Measurements from ENCODE around the gene PRR23E.

PRR23E gene, protein sequence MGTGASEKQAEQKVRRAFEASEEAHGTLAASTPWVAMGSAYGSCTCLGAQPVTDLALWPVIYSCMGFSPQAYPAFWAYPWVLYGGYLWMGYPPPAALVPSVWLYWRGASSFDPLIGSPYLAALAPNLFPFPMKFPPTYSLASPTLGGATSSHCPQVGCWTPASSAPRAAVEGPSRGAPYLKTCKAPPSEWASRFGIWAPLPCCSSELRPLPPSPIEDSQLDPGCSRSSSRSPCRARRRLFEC

DNA sequence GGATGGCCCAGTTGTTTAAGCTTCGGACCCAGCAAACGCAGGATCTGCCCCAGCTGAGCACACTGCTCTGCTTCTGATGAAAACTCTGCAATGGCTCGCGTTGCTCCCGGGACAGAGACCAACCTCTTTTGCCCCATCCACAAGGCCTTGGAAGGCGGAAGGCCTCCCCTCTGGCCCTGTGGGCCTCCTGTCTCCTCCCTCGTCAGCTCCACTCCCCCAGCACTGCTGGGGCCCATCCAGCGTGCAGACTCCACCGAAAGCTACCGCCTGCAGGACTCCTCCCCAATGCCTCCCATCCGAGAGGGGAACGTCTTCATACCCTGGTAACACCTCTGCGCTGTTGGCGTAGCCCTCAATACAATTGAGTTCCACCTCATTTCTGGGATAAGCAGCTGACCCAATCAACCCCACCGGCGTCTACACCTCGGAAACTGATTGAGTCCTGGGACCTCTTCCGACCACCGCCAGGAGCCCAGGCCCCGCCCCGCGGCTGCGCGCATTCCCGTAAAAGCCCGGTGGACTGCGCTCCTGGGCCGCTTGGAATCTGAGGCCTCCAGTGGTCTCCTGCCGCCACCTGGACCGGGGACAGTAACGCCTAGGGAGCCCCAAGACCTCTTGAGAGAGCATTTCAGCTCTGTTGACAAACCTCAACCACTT is at the start of gene PRR23E:
Gene PRR23E, plus strand, starts transcription at position 556 of the 657 bp plus-strand sequence. CDS start 3,555 bp downstream, outside the sequence.
- no peak for DNase-seq

DNA sequence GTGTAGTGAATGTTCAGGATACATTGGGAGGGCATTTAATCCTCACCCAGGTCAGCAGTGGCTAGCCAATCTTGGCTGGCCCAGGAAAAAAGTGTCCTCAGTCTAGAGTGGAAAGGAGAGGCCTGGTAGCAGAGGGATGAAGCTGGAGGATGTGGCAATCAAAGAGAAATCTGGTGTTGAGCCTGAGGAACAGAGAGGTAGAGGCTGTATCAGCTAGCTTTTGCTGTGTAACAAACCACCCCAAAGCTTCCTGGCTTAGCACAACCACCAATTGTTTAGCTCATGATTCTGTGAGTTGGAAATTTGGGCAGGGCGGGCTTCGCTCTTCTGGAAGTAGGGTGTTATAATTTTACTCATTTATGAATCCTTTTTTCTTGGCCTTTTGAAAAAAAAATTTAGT is 49.8 kb upstream of the PRR23E start:
- DNase-seq = no peak

DNA sequence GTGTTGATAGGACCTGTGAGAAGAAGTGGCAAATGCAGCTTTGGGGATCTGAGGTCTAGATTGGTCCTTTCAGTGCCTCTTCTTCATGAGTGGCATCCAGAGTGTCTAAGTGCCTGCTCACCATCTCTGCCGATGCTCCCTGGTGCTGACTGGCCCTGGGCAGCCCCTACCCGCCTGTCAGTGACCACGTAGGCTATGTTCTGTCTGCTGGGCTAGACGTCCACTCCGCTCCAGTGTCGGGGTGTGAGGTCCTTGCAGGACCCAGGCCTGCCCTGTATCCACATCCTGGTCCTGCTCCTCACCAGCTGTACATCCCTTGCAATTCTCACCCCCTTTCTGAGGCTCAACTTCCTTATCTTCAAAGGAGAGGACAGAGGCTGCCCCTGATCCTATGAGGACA is 48.3 kb upstream of the PRR23E start:
- no peak for DNase-seq

DNA sequence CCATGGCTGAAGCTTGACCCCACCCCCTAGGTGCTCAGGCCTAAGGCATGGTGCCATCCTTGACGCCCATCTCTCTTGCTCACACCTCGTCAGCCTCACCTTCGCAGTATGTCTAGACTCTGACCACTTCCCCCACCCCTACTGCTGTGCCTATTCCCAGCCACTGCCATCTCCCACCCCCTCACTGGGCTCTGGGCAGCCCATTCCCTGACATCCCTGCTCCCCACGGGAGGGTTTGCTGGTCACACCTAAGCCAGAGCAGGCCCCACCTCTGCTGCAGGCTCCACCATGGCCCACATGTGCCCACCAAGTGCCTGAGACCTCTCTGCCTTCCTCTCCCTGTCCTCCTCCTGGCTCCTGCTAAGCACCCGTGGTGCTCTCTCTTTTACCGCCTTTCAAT is 47.7 kb upstream of the PRR23E start:
- no peak for DNase-seq

DNA sequence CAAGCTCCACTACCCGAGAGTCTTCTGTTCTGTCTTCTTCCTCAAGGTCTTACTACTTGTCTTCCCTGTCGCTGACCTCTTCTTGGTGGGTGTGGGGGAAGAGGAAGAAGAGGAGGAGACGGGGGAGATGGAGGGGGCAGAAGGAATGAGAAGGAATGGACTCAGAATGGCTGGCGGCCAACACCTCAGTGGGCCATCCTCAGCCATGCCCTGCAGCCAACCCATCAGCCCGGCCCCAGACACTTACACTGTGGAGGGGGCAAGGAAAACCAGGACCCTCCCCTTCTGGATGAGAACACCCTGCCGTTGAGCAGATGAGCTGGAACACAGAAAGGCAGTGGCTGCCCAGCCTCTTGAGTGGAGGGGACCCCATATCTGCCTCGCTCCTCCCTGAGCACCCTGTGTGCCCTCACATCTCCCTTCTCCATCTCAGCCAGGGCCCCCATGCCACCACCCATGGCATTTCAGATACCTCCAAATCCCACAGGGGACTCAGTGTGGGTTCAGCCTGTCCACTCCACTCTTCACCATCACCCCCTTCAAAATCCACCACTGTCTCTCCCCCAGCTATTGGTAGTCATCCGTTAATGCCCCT is 45.5 kb upstream of the PRR23E start:
- DNase-seq = no peak

DNA sequence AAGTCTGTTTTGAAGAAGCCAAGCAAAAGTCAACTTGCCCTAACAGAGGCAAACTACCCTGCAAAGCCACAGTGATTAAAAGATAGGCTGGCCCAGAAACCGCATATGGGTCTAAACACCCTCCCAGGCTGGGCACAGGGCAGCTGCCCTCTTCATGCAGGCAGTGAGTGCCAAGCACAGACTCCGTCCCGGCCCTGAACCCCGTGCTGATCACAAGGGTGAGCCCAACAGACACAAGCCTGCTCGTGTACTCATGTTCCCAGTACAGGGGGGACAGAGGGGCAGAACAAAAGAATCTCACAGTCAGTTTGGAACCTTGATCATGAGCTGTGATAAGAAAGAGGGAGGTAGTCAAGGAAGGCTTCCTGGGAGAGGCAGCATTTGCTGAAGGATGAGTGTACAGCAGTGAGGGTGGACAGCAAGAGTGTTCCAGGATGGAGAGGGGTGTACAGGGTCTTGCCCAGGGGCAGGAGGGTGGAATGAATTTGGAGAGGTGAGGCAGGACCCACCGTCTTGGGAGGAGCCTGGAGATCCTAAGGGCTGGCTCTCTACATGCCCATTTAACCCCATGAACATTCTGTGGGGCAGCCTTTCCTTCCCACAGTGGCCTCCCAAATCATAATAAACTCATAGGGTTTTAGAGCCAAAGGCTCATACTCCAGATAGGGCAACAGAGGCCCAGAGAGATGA is 43.2 kb upstream of the PRR23E start:
- no peak for DNase-seq

DNA sequence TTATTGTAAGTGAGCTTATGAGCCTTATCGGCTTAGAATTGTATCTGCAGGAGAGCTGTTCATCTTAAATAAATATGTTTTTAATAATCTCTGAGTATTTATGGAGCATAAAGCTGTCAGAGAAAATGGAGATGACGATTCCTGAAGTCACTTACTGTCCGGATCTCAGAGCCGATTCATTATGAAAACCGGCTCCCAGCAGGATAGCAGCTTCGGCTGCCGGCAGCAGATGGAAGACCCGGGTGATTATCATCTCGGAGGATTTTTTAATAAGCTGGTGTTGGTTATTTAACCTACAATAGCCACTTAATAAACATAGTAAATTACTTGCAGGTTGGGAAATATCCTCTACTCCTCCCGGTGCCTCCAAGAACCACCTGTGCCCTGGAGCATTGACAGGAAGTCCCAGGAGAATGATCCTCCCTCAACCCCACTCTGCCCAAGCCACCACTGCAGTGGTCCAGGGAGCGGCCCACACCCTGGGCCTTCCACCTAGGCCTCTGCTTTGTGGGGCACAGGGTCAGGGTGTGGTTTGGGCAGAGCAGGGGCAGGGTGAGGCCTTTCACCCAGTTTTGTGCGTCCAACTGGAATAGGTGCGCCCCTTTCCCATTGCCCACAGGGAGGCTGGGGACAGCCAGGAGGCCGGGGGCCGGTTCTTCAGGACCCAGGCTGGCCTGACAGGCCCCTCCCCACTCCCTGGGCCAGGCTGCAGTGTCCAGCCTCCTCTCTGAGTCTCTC is 42.2 kb upstream of the PRR23E start:
- no peak for DNase-seq

DNA sequence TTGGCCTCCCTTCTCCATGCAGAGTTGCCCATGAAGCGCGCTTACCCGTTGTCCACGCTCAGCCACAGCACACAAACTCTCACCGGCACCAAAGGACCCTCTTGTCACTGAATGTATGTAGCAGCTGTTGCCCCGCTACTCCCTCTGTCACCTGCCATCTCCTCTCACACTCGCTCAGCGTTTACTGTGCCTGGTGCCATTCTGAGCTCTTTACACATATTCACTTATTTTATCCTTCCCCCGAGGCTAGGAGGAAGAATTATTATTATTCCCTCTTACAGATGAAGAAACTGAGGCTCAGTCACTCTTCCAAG is 41.7 kb upstream of the PRR23E start:
- no peak for DNase-seq

DNA sequence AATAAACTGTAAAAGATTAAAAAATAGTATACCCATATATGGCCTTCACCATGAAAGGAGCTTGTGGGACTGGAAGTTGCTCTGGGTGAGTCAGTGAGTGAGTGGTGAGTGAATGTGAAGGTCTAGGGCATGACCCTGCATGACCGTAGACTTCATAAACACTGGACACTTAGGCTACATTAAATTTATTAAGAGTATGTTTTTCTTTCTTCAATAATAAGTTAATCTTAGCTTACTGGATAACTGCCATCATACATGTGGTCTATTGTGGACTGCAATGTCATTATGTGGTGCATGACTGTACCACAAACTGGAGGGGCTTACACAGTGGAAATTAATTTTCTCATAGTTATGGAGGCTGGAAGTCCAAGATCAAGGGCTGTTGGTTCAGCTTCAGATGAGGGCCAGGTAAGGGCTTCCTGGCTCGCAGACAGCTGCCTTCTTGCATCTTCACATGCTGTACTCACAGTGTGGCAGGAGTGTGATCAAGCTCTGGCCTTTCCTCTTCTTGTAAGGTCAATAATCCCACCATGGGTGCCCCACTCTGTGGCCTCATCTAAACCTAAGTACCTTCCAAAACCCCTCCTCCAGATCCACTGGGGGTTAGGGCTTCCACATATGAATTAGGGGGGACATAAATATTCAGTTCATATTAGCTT is 40.8 kb upstream of the PRR23E start:
- DNase-seq = no peak

DNA sequence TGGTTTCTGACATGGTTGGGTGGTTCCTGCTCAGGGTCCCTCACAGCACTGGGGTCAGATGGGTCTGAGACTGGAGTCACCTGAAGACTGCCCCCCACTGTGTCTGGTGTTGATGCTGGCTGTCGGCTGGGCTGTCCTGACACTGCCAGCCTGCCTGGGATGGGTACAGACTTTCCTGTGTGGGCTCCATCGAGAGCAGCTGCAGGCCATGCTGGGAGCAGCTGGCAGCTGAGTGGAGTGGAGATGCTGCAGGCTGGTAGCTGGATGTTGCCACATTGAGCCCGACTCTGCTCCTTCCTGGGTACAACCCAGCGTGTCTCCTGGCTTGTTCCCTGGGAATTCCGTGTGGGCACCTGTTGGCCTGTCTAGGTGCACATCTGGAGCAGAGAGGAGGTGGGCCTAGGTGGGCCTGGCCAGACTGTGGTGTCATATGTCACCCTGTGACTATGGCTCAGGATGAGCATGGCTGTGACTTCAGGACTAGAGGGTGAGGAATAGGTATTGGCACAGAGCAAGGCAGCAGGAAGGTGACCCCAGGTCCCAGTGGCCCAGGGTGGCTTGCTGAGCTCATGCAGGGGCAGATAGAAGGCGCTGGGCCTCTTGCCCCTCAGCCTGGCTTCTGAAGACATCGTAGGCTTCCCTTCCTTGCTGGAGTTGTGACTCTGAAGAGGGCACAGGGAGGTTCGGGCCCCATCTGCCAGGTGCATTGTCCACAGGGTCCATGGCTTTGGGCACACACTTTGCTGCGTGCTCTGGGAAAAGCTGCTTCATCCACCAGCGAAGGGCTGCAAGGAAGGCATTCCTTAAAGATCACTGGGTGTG is 40.0 kb upstream of the PRR23E start:
- DNase-seq = no peak

DNA sequence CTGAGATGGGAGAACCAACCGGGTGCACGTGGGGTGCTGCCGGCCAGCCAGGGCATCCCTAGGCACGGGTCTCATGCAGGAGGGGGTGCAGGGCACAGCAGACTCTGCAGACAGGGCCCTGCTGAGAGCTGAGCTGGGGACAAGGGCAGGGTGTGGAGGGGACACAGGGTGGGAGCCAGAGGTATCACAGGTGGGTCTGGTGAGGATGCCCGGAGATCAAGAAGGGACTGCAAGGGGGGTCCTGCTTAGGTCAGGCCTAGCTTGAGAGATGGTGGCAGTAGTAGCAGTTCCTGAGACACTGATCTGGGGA is 39.5 kb upstream of the PRR23E start:
- DNase-seq = no peak

DNA sequence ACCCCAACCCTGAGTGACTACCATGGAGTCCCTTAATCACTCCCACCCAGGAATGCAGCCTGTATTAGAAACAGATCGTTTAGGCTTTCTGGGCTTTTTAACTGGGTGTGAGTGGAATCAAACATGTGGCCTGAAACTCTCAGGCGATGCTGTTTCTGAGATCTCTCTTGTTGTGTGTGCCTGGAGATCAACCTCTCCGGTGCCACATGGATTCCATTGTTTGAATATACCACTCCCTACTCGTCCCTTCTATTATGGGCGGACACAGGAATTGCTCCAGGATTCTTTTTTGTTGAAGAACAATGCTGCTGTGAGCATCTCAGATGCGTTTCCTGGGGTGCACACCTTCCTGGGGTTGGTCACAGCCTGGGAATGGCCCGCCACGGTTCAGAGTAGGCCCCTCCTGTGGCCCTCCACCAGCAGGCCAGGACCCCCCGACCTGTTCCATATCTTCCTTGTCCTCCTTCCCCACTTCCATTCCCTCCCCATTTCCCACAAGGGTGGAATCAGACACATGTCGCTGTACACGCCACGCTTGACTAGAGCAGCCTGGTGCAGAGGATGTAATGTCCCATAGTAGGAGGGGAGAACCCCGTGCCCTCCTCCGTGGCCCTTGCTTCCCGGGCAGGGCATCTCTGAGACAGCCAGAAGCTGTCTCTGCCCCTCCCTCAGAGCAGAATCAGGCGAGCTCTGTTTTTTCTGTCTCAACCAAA is 36.4 kb upstream of the PRR23E start:
- no peak for DNase-seq

DNA sequence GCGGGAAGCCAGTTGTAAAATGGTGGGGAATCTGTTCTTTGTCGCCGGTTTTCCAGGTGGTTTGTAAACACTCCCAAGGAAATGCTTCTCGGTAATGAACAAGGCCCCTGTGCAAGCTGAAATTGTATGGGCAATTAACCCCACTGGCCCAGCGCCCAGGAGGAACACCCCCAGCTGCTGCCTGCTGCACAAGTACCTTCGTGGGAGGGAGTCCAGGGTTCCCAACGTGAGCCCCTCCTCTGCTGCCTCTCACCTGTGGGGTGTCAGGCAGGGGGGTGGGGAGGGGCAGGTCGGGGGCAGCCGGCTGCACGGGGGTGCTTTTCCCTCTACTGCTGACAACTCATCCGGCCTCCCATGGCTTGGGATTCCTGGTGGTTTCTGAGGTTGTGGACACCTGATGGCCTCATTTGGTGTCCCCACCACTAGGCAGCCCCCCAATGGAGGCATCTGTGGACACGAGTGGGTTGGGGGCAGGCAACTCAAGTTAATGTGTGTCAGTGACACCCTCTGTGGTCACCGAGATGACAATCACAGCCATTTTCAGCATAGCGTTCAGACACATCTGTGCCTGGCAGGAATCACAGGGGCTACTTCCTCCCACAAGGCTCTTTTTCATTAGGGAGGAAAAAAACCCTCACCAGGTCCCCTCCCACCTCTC is 35.6 kb upstream of the PRR23E start:
- no peak for DNase-seq

DNA sequence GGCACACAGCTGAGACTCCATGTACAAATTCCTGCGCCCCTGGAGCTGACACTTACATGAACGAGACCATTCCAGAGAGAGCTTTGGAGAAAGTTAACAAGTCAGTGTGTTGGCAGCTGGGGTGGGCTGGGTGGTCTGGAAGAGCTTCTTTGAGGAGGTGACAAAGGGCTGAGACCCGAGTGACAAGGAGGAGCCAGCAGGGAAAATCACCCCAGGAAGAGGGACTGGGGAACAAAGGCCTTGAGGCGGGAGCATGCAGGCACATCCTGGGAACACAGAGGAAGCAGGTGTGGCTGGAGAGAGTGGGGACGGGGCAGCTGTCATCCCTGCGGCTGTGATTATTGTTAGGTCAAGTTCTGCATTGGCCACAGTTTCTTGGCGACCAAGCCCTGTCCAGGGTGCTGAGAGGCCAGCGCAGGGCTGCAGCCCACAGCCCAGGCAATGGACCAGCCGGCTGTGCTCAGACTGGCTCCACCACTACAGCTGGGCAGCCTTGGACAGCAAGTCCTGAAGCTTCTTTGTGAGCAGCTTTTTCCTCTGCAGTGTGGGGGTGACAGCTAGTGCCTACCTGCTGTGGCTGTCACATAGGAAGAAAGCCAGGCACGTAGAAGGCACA is 34.2 kb upstream of the PRR23E start:
- no peak for DNase-seq

DNA sequence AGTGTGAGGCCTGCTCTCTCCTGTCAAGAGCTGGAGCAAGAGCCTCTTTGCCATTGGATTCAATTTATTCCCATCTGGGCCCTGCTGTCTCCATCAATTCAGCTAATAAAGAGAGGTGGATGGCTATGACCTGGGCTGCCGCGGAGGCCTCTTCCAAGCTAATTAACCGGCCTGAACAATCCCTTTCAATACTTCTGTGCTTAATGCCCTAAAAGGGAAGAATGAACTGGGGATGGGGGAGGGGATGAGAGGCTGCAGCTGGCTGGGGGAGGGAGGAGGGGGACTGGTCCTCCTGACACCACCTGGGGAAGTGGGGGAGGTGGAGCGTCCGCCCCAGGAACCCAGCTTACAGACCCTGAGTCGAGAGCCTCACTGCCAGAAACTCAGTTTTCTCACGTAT is 33.4 kb upstream of the PRR23E start:
- no peak for DNase-seq

DNA sequence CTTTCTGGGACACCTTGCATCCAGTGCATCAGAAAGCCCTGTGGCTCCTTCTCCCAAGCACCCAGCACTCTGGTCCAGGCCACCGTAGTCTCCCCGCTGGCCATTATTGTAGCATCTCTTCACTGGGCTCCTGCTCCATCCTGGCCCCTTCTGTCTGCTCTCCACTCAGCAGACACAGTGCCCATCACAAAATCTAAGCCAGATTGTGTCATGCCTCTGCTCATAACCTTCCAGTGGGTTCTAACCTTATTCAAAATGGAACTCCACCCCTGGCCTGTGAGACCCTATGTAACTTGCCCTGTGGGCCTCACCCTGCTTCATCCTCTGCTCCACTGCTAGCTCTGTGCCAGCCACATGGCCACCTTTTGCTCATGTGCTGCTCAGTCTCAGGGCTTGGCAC is 31.7 kb upstream of the PRR23E start:
- DNase-seq = no peak

DNA sequence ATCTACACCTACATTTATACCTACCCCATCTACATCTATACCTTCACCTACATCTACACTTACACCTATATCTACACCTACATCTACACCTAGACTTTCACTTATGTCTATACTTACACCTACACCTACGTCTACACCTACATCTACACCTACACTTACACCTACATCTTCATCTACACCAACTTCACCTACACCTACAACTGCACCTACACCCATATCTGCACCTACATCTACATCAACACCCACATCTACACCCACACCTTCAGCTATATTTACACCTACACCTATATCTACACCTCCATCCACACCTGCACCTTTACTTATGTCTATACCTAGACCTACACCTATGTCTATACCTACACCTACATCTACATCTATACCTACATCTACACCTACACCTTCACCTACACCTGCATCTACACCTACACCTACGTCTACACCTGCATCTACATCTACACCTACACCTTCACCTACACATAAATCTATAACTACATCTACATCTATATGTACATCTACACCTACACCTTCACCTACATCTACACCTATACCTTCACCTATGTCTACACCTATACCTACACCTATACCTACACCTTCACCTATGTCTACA is 30.9 kb upstream of the PRR23E start:
- DNase-seq = no peak

DNA sequence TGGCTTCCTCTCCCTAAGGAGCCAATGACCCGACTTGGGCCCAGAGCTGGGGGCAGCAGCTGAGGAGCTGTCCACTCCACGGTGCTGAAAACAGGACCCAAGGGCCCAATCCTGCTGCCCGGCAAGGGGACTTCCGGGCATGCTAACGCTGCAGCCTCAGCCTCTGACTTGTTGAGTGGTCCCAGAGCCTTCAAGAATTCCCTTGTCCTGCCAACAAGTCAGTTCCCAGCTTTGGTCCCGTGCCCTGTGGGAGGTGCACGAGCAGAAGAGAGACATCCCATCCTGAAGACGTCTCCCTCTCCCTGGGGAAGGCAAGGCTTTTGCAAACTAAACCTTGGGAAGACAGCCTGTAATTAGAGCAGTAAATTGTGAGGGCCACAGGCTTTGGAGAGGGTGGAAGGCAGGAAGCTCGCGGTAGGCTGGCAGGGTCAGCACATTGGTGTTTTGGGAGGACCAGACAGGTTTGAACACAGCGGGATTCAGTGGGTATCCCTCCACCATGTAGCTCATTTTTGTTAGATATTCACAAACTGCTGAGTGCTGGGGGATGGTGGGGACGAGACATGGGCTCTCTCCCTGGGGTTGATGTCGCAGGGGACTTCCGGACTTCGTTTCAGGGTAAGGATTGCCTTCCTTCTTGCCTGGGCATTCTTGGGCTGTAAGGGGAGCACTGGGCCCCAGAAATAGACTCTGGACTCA is 29.8 kb upstream of the PRR23E start:
- no peak for DNase-seq

DNA sequence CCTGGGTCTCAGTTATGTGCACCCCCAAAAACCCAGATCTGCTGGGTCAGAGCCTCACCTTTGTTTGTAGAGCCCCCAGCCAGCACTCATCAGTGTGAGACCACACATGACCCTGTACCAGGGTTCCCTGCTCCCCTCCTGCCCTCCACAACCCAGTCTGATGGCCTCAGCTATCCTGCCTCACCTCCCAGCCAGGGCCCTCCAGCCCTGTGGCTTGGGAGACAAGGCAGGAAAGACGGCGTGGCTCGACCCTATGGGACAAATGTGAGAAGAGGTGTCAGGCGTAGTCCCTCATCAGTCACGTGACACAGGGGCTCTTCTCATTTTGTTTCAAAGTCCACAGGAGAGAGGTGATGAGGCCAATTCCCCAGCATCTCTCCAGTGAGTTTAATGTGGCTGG is 28.3 kb upstream of the PRR23E start:
- DNase-seq = no peak

Measured in activated CD4-positive, alpha-beta T cell treated with anti-CD3 and anti-CD28 coated beads, Interleukin-2, Interleukin-6, amounts not matched to agents 100 ng/mL and 50 ng/mL, durations not matched to agents 16 hours and 8 hours (primary cell).